CD1c-positive myeloid dendritic cell (primary cell): Measurements from ENCODE around the gene RAC2.

Experiments used
- DNase-seq: peaks from one replicate; pipeline ENCODE4 v3.0.0-alpha.2; 2016; ENCODE audit errors: extremely low spot score

RAC2 gene

GRCh38 chr22:37176464-37177061 lies 67.5 kb downstream of the RAC2 start:
- peak; percentile 79 for DNase-seq

- DNase-seq, result no peak
These were observed 68.4 kb downstream of the RAC2 start for GRCh38 chr22:37175414-37176281.
